ENCODE results near the gene UBC.

DNA sequence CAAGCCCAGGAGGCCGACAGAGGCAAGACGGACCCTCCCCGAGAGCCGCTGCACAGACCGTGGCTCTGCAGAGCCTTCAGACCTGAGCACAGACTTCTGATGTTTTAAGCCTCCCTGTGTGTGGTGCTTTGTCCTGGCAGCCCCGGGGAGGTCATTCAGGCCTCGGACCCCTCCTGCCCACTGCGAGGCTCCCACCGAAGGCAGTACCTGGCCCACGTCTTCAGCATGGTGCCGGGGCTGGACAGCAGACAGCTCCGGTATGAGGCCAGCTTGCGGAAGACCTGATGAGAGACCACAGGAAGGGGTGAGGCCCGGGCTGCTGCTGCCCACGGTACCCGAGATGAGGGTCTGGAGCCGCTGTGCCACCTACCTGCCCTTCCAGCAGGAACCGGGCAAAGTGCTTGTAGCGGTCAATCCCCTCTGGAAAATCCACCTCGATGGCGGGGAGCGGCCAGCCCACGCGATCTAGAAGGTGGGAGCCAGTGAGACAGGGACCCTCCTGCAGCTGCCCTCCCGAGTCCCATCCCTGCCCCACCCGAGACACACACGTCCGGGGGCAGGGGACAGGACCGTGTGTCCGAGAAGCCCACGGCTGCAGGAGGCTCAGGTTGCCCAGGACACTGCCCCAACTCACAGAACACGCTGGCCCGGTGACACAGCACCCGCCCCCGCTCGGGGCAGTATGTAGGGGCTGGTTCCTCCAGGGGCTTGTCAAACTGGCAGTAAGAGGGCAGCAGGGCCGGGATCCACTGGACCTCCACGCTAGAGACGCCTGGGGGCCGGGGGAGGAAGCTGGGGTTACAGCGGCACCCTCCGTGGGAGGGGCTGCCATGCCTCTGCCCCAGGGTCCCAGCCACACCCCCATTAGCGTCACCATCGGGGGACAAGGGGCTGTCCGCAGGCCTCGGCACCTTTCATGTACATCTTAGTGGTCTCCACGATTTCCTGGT, 35.6 kb upstream of the UBC start:
- TF ChIP-seq POLR2AphosphoS5 (IDR thresholded peaks at IDR 0.05; ENCODE audit: borderline replicate concordance, low read depth, low read length) (no peak), EZH2 (IDR thresholded peaks at IDR 0.05) (no peak), FOXP2 (optimal IDR thresholded peaks at IDR 0.05; ENCODE audit: control extremely low read depth, extremely low read length, insufficient read depth) (no peak)
